ENCODE data around the gene POU2F1. TPM values are rescaled to one million over a fixed set of nuclear protein-coding genes. Genes with fewer than 3 reads are reported as not detected.

POU2F1 gene
- total and polyA plus RNA-seq, 7 donors, result 0.83 to 9.0 (median 6.3) TPM

- H3K4me3 ChIP-seq, result no peak overlapping the region
- TF ChIP-seq, protein P1, sequence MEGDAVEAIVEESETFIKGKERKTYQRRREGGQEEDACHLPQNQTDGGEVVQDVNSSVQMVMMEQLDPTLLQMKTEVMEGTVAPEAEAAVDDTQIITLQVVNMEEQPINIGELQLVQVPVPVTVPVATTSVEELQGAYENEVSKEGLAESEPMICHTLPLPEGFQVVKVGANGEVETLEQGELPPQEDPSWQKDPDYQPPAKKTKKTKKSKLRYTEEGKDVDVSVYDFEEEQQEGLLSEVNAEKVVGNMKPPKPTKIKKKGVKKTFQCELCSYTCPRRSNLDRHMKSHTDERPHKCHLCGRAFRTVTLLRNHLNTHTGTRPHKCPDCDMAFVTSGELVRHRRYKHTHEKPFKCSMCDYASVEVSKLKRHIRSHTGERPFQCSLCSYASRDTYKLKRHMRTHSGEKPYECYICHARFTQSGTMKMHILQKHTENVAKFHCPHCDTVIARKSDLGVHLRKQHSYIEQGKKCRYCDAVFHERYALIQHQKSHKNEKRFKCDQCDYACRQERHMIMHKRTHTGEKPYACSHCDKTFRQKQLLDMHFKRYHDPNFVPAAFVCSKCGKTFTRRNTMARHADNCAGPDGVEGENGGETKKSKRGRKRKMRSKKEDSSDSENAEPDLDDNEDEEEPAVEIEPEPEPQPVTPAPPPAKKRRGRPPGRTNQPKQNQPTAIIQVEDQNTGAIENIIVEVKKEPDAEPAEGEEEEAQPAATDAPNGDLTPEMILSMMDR (IDR thresholded peaks at IDR 0.05), result no peak
- peaks cover 4 to 18% of the 10 kb centered on the region in 2 donors for H3K36me3 ChIP-seq (ENCODE audit: insufficient read depth in 1 of 2, low read depth in 1 of 2)
- no peak for DNase-seq
- no peaks in the 10 kb centered on the region for H3K9me3 ChIP-seq
- intact Hi-C loops (cut with DNase I), result no loop called here
- ATAC-seq, result no peak
- no peak overlapping the region for H3K27ac ChIP-seq
- peaks cover 5% of the 10 kb centered on the region for H3K4me1 ChIP-seq
- 74 to 87% (median 82%) methylated on average over 4 of the region's 4 CpGs for WGBS, 3 donors
- no peaks in the 10 kb centered on the region for H3K27me3 ChIP-seq (ENCODE audit: insufficient read depth in 3 of 3, low read length in 2 of 3)
Measured at GRCh38 chr1:167371030-167371429, 150.3 kb downstream of the POU2F1 start.

- intact Hi-C loops (cut with DNase I), result no loop called here
- ATAC-seq, result no peak
- no peaks in the 10 kb centered on the region for H3K9me3 ChIP-seq
- H3K4me1 ChIP-seq, result peaks cover 5% of the 10 kb centered on the region
- no peak overlapping the region for H3K27ac ChIP-seq
- 68 to 76% (median 74%) methylated on average over 1 of the region's 1 CpG for WGBS, 3 donors
- no peak for DNase-seq
- H3K36me3 ChIP-seq (ENCODE audit: insufficient read depth in 1 of 2, low read depth in 1 of 2), result peaks cover 4 to 30% of the 10 kb centered on the region in 2 donors
- TF ChIP-seq, protein P1 (IDR thresholded peaks at IDR 0.05), result no peak
- H3K4me3 ChIP-seq, result no peak overlapping the region
- no peaks in the 10 kb centered on the region for H3K27me3 ChIP-seq (ENCODE audit: insufficient read depth in 3 of 3, low read length in 2 of 3)
Measured at GRCh38 chr1:167373398-167373797, 152.7 kb downstream of the POU2F1 start.

DNA sequence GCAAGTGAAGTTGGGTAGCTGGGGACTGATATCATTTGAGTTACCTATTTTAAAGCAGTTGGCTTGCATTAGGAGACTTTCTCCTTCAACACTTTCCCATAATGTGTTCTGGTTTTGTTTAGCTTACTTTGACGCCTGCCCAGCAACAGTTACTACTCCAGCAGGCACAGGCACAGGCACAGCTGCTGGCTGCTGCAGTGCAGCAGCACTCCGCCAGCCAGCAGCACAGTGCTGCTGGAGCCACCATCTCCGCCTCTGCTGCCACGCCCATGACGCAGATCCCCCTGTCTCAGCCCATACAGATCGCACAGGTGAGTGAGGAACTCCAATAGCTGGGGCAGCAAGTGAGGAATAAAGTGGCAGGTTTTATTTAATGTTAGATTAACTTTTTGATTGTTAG is 153.3 kb downstream of the POU2F1 start:
- Histone ChIP-seq H3K4me3 (no peak overlapping the region), H3K9me3 (no peaks in the 10 kb centered on the region), H3K36me3 (ENCODE audit: insufficient read depth in 1 of 2, low read depth in 1 of 2) (peaks cover 4 to 30% of the 10 kb centered on the region in 2 donors), H3K4me1 (peaks cover under 1% of the 10 kb centered on the region), H3K27me3 (ENCODE audit: insufficient read depth in 3 of 3, low read length in 2 of 3) (no peaks in the 10 kb centered on the region), H3K27ac (no peak overlapping the region)
- no peak for ATAC-seq
- 94 to 98% (median 95%) methylated on average over 6 of the region's 6 CpGs for WGBS, 3 donors
- TF ChIP-seq, protein P1 (IDR thresholded peaks at IDR 0.05), result no peak
- intact Hi-C loops (cut with DNase I), result no loop called here
- no peak for DNase-seq

GRCh38 chr1:167375949-167376348 is 155.3 kb downstream of the POU2F1 start:
- intact Hi-C loops (cut with DNase I), result no loop called here
- no peaks in the 10 kb centered on the region for H3K27me3 ChIP-seq (ENCODE audit: insufficient read depth in 3 of 3, low read length in 2 of 3)
- peaks cover 4 to 30% of the 10 kb centered on the region in 2 donors for H3K36me3 ChIP-seq (ENCODE audit: insufficient read depth in 1 of 2, low read depth in 1 of 2)
- no peak for ATAC-seq
- TF ChIP-seq, protein P1 (IDR thresholded peaks at IDR 0.05), result no peak
- H3K27ac ChIP-seq, result no peak overlapping the region
- no peaks in the 10 kb centered on the region for H3K9me3 ChIP-seq
- 88 to 92% (median 90%) methylated on average over 5 of the region's 5 CpGs for WGBS, 3 donors
- no peak overlapping the region for H3K4me3 ChIP-seq
- DNase-seq, result no peak
- H3K4me1 ChIP-seq, result no peaks in the 10 kb centered on the region

DNA sequence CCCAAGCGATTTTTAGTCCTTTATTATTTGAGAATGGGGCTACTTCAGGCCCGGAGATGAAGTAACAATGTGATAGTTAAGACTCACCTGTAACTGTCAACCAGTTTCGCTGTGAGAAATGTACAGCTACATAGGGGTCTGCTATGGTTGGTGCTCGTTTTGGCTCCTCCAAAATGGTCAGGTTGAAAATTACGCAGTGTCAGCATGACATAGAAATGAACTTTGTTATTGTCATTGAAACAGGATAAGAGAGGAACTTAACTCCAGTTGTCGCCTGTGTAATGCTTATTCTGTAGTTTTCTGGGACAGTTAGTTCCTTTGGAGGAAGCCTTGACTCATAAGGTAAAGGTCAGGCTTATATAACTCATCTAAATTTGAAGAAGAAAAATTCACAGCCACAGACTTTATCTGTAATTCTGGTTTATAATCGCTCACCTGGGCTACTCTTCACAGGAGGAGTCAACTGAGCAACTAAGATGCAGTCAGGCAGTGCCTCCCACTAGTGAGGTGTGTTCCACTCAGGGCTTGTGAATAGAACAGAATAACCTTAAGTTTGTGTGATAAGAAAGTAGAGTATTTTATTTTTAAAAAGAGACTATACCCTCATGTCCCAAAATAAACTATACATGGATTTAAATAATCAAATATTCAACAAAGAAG is 166.7 kb downstream of the POU2F1 start:
- Histone ChIP-seq H3K4me1 (no peaks in the 10 kb centered on the region), H3K36me3 (ENCODE audit: insufficient read depth in 1 of 2, low read depth in 1 of 2) (peaks cover 5 to 53% of the 10 kb centered on the region in 2 donors), H3K27ac (peak overlapping the region; percentile 7), H3K9me3 (no peaks in the 10 kb centered on the region), H3K4me3 (no peak overlapping the region), H3K27me3 (ENCODE audit: insufficient read depth in 3 of 3, low read length in 2 of 3) (no peaks in the 10 kb centered on the region)
- ATAC-seq, result peak in 3 of 4 donors; percentile 27 to 41 (median 37)
- intact Hi-C loops (cut with DNase I), result no loop called here
- 77 to 91% (median 83%) methylated on average over 7 of the region's 7 CpGs for WGBS, 3 donors
- TF ChIP-seq, protein P1 (IDR thresholded peaks at IDR 0.05), result no peak
- DNase-seq, result no peak
